Measurements from ENCODE around the gene TMEM240. TPM values are rescaled to one million over a fixed set of nuclear protein-coding genes. Genes with fewer than 3 reads are reported as not detected.
A peak's percentile ranks its signal among the peaks of the same experiment; 100 is the strongest.

The TMEM240 gene
- total and polyA plus RNA-seq, 9 of the 15 experiments (the other 6 are each of a cell fraction or from before 2014, with no cell fraction given) = 0.24 to 2.0 (median 0.69) TPM; not detected in 5

DNA sequence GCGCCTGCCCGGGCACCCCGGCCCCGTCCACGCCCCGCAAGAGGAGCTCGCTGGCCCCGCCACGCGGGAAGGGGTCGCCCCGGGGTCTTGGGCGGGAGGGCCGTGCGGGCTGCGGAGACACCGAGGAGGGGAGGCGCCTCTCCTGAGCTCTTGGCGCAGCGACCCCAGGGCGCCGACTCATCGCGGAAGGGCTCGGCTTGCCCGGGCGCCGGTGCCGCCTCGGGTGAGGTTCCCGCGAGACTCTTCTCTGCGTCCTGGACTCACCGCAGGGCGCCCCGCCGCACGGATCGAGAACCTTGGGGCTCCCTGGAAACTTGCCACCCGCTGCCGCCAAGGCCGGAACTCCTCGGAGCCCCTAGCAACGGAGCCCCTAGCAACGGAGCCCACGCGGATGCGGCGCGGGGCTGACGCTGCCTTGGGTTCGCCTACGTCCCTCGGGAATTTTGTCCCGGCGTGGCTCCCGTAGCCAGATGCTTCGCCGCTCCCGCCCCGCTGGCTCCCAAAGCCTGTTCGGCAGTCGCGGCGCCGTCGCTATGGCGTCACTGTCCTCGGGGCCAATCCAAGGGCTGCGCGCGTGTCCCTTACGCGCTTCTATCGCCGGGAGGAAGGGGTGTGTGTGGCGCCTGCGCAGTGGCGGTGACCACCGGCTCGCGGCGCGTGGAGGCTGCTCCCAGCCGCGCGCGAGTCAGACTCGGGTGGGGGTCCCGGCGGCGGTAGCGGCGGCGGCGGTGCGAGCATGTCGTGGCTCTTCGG lies 28.7 kb downstream of the TMEM240 start, which contains the start of gene ATAD3A (continued):
- TF ChIP-seq ETV1 (tag; conservative IDR thresholded peaks at IDR 0.05; ENCODE audit: low read depth) = peak; percentile 37; the same call in 1 of the 2 replicates
- peak; percentile 17 to 35; a peak in 1 of 4 replicates for TF ChIP-seq SIX5 (IDR thresholded peaks at IDR 0.05; ENCODE audit: borderline replicate concordance in 1 of 2, insufficient read depth in 1 of 2, low read depth in 1 of 2, low read length in 2 of 2)
- TF ChIP-seq ZNF41 (CRISPR knock-in tag; conservative IDR thresholded peaks at IDR 0.05) = no peak
- TF ChIP-seq ARHGAP35 (IDR thresholded peaks at IDR 0.05; ENCODE audit: partially characterized antibody) = peak; percentile 88
- no peak for TF ChIP-seq ZNF174 (CRISPR knock-in tag; IDR thresholded peaks at IDR 0.05)
- TF ChIP-seq, protein P1, sequence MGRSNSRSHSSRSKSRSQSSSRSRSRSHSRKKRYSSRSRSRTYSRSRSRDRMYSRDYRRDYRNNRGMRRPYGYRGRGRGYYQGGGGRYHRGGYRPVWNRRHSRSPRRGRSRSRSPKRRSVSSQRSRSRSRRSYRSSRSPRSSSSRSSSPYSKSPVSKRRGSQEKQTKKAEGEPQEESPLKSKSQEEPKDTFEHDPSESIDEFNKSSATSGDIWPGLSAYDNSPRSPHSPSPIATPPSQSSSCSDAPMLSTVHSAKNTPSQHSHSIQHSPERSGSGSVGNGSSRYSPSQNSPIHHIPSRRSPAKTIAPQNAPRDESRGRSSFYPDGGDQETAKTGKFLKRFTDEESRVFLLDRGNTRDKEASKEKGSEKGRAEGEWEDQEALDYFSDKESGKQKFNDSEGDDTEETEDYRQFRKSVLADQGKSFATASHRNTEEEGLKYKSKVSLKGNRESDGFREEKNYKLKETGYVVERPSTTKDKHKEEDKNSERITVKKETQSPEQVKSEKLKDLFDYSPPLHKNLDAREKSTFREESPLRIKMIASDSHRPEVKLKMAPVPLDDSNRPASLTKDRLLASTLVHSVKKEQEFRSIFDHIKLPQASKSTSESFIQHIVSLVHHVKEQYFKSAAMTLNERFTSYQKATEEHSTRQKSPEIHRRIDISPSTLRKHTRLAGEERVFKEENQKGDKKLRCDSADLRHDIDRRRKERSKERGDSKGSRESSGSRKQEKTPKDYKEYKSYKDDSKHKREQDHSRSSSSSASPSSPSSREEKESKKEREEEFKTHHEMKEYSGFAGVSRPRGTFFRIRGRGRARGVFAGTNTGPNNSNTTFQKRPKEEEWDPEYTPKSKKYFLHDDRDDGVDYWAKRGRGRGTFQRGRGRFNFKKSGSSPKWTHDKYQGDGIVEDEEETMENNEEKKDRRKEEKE (IDR thresholded peaks at IDR 0.05; ENCODE audit: borderline replicate concordance in 1 of 2, control insufficient read depth in 1 of 2, low read depth in 2 of 2, low read length in 1 of 2) = no peak
- TF ChIP-seq, protein P2, sequence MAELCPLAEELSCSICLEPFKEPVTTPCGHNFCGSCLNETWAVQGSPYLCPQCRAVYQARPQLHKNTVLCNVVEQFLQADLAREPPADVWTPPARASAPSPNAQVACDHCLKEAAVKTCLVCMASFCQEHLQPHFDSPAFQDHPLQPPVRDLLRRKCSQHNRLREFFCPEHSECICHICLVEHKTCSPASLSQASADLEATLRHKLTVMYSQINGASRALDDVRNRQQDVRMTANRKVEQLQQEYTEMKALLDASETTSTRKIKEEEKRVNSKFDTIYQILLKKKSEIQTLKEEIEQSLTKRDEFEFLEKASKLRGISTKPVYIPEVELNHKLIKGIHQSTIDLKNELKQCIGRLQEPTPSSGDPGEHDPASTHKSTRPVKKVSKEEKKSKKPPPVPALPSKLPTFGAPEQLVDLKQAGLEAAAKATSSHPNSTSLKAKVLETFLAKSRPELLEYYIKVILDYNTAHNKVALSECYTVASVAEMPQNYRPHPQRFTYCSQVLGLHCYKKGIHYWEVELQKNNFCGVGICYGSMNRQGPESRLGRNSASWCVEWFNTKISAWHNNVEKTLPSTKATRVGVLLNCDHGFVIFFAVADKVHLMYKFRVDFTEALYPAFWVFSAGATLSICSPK (IDR thresholded peaks at IDR 0.05; ENCODE audit: borderline replicate concordance) = no peak
- peak; percentile 91 for TF ChIP-seq GABPB1 (CRISPR knock-in tag; IDR thresholded peaks at IDR 0.05)
- no peak for TF ChIP-seq POLR3A (IDR thresholded peaks at IDR 0.05; ENCODE audit: borderline replicate concordance, extremely low read depth, insufficient read depth, insufficient read length)
- TF ChIP-seq ZNF282 (CRISPR knock-in tag; IDR thresholded peaks at IDR 0.05) = peak; percentile 89
- TF ChIP-seq CREM (IDR thresholded peaks at IDR 0.05; ENCODE audit: low read depth) = peak; percentile 99
- TF ChIP-seq, protein P3, sequence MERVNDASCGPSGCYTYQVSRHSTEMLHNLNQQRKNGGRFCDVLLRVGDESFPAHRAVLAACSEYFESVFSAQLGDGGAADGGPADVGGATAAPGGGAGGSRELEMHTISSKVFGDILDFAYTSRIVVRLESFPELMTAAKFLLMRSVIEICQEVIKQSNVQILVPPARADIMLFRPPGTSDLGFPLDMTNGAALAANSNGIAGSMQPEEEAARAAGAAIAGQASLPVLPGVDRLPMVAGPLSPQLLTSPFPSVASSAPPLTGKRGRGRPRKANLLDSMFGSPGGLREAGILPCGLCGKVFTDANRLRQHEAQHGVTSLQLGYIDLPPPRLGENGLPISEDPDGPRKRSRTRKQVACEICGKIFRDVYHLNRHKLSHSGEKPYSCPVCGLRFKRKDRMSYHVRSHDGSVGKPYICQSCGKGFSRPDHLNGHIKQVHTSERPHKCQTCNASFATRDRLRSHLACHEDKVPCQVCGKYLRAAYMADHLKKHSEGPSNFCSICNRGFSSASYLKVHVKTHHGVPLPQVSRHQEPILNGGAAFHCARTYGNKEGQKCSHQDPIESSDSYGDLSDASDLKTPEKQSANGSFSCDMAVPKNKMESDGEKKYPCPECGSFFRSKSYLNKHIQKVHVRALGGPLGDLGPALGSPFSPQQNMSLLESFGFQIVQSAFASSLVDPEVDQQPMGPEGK (CRISPR knock-in tag; IDR thresholded peaks at IDR 0.05; ENCODE audit: borderline replicate concordance) = no peak
- TF ChIP-seq CHD4 (IDR thresholded peaks at IDR 0.05; ENCODE audit: insufficient read depth, insufficient replicate concordance, low read depth, low read length, poor library complexity, severe bottlenecking) = no peak
- TF ChIP-seq, protein P4, sequence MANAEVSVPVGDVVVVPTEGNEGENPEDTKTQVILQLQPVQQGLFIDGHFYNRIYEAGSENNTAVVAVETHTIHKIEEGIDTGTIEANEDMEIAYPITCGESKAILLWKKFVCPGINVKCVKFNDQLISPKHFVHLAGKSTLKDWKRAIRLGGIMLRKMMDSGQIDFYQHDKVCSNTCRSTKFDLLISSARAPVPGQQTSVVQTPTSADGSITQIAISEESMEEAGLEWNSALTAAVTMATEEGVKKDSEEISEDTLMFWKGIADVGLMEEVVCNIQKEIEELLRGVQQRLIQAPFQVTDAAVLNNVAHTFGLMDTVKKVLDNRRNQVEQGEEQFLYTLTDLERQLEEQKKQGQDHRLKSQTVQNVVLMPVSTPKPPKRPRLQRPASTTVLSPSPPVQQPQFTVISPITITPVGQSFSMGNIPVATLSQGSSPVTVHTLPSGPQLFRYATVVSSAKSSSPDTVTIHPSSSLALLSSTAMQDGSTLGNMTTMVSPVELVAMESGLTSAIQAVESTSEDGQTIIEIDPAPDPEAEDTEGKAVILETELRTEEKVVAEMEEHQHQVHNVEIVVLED (CRISPR knock-in tag; IDR thresholded peaks at IDR 0.05) = peak; percentile 77
- TF ChIP-seq NCOA1 (IDR thresholded peaks at IDR 0.05; ENCODE audit: low read depth) = no peak
